Measurements from ENCODE around the gene ATF6. TPM values are rescaled to one million over a fixed set of nuclear protein-coding genes. Genes with fewer than 3 reads are reported as not detected.

ATF6 gene
- total and polyA plus RNA-seq, 2 of the 4 experiments (the other 2 are of a cell fraction), result 12.2 to 17.6 TPM

GRCh38 chr1:161855260-161855659 is 89.1 kb downstream of the ATF6 start:
- Histone ChIP-seq H4K8ac (ENCODE audit: low read depth in 2 of 2, low read length in 2 of 2) (no peak overlapping the region), H3K36me3 (ENCODE audit: control insufficient read depth, insufficient read depth, low read length) (no peaks in the 10 kb centered on the region), H3K27me3 (ENCODE audit: control insufficient read depth, insufficient read depth, low read length) (no peaks in the 10 kb centered on the region), H3K14ac (replicated peaks; ENCODE audit: low read depth, low read length) (no peak overlapping the region), H2AK5ac (ENCODE audit: low read depth, low read length) (no peak overlapping the region), H3K9ac (ENCODE audit: low read depth, low read length) (no peak overlapping the region), H3K23ac (ENCODE audit: low read depth, low read length) (no peak overlapping the region), H4K5ac (ENCODE audit: low read depth, low read length) (no peak overlapping the region), H3K56ac (ENCODE audit: extremely low read depth, insufficient read depth, low read length) (no peak overlapping the region), H3K18ac (ENCODE audit: low read depth, low read length) (no peak overlapping the region), H2BK5ac (ENCODE audit: low read depth, low read length, poor library complexity, severe bottlenecking) (no peak overlapping the region), H3K79me1 (ENCODE audit: low read depth in 1 of 2, low read length in 2 of 2) (no peaks in the 10 kb centered on the region), H2BK120ac (ENCODE audit: low read depth, low read length) (no peak overlapping the region), H2BK15ac (ENCODE audit: low read depth, low read length) (no peak overlapping the region), H3K27ac (ENCODE audit: insufficient read depth, low read length) (no peak overlapping the region), H2BK20ac (ENCODE audit: low read depth, low read length) (no peak overlapping the region), H4K91ac (ENCODE audit: insufficient read depth, low read depth, low read length) (no peak overlapping the region), H4K20me1 (ENCODE audit: insufficient read depth, low read length) (no peaks in the 10 kb centered on the region), H2AFZ (replicated peaks; ENCODE audit: low read length, poor library complexity) (no peak overlapping the region), H3K4me2 (ENCODE audit: low read depth, low read length) (no peak overlapping the region), H3K4me1 (ENCODE audit: control insufficient read depth, insufficient read depth, low read length) (peaks cover 2% of the 10 kb centered on the region; the same call in 1 of the 2 replicates), H3K9me3 (ENCODE audit: control insufficient read depth, insufficient read depth, low read length) (no peaks in the 10 kb centered on the region), H3K4ac (ENCODE audit: low read depth, low read length) (no peak overlapping the region), H2AK9ac (replicated peaks; ENCODE audit: low read depth, low read length, poor library complexity) (no peak overlapping the region), H3K4me3 (ENCODE audit: insufficient read depth, low read depth, low read length) (no peak overlapping the region), H3K9me1 (ENCODE audit: insufficient read depth, low read length) (no peaks in the 10 kb centered on the region)
- no TSS peak for BruUV-seq (replicated peaks)
- ChIA-PET POLR2A (ENCODE audit: unreplicated experiment) (interaction anchor here (0.5 kb wide), 1 partner anchor 8 kb away, joined by 3 read pairs; no protein-coding TSS in a partner anchor), CTCF (no interaction called here)
- 100% methylated on average over 1 of the region's 1 CpG; no CpG with 5 or more reads in 1 of the 2 experiments for whole genome bisulfite sequencing, 2 experiments (ENCODE audit: extremely low coverage in 2 of 2, insufficient read length in 1 of 2)
- TF ChIP-seq SMC3 (IDR thresholded peaks at IDR 0.05; ENCODE audit: low read depth, low read length) (no peak), BHLHE40 (IDR thresholded peaks at IDR 0.05; ENCODE audit: low read depth, low read length) (no peak), FOS (IDR thresholded peaks at IDR 0.05; ENCODE audit: low read depth, low read length) (no peak), RAD21 (IDR thresholded peaks at IDR 0.05; ENCODE audit: low read length) (no peak)
- intact Hi-C loops (cut with micrococcal nuclease) (no loop called here), dilution Hi-C loops (cut with HindIII; ENCODE audit: low sequenced_read_pairs, unreplicated experiment) (no loop called here), in situ Hi-C loops (cut with MboI; ENCODE audit: low sequenced_read_pairs) (no loop called here)
- ATAC-seq (ENCODE audit: low read depth) (no peak), DNase-seq (no peak)
